Measurements from ENCODE around the gene RAPGEF5.

RAPGEF5 gene

GRCh38 chr7:22216309-22216708, 140.6 kb downstream of the RAPGEF5 start:
- DNase-seq = no peak
- TF ChIP-seq POLR2A (IDR thresholded peaks at IDR 0.05; ENCODE audit: low read length) (no peak), GATA1 (IDR thresholded peaks at IDR 0.05; ENCODE audit: low read depth, low read length) (no peak)

DNA sequence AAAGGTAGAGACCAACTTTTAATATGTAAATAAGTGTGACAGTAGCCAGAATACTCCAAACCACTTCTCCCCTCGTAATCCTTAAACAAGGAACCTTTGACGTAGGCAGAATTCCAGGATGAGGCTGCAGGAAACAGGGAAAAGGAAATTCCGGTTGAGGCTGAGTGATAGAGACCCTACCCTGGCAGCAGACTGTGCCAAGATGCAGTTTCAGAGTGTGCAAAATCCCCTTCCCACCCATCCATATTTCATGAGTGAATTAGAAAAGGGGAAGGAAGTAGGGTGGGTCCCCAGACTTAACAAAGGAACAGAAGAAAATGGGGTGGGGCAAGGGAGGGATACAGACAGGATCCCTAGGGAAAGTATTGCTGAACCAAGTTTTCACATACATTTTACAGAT, 143.0 kb downstream of the RAPGEF5 start:
- TF ChIP-seq GATA1 (IDR thresholded peaks at IDR 0.05; ENCODE audit: low read depth, low read length) (no peak), POLR2A (IDR thresholded peaks at IDR 0.05; ENCODE audit: low read length) (no peak)
- DNase-seq = no peak

DNA sequence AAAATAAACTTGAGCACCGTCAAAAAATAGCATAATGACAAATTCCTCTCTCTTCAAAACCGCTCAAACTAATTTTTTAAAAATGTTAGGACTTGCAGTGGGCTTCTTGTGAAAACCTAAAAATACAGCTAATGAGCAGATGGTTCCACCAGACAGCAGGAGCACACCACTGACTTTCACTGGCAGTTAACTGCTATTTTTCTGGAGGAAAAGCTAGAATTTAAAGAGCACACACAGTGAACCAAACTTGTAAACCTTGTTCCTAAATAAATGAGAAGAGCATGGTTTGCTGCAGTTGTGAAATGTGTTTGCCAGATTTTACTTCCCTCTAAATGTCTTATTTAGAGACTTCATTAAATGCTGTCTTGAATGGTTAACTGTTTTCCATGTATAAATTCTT, 143.9 kb downstream of the RAPGEF5 start:
- no peak for DNase-seq
- TF ChIP-seq POLR2A (IDR thresholded peaks at IDR 0.05; ENCODE audit: low read length) = no peak
- no peak for TF ChIP-seq GATA1 (IDR thresholded peaks at IDR 0.05; ENCODE audit: low read depth, low read length)

- TF ChIP-seq POLR2A (IDR thresholded peaks at IDR 0.05; ENCODE audit: low read length) = no peak
- TF ChIP-seq GATA1 (IDR thresholded peaks at IDR 0.05; ENCODE audit: low read depth, low read length) = no peak
- no peak for DNase-seq
These were observed 146.0 kb downstream of the RAPGEF5 start for GRCh38 chr7:22210967-22211366.

DNA sequence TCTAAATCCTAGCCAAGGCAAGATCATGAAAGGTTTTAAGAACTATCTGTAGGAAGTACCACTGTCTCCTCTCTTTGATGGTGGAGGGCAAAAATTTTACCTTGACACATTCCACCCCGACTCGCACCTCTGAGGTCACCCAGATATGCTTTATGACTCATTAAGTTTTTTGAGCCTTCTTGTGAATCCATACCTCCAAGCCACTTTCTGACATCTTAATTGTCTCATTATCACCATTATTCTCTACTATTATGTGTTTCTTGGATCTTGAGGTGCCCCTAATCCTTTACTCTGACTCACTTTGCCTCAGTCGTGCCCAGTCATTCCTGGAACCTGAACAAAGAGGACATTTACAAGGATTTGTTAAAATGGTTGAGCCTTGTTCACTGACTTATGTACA, 146.6 kb downstream of the RAPGEF5 start:
- DNase-seq = no peak

GRCh38 chr7:22208799-22209198, 148.2 kb downstream of the RAPGEF5 start:
- no peak for DNase-seq
- TF ChIP-seq POLR2A (IDR thresholded peaks at IDR 0.05; ENCODE audit: low read length) (no peak), GATA1 (IDR thresholded peaks at IDR 0.05; ENCODE audit: low read depth, low read length) (no peak)

More for the DNA sequence above, 146.6 kb downstream of the RAPGEF5 start:
- no peak for TF ChIP-seq GATA1 (IDR thresholded peaks at IDR 0.05; ENCODE audit: low read depth, low read length)
- no peak for TF ChIP-seq POLR2A (IDR thresholded peaks at IDR 0.05; ENCODE audit: low read length)

DNA sequence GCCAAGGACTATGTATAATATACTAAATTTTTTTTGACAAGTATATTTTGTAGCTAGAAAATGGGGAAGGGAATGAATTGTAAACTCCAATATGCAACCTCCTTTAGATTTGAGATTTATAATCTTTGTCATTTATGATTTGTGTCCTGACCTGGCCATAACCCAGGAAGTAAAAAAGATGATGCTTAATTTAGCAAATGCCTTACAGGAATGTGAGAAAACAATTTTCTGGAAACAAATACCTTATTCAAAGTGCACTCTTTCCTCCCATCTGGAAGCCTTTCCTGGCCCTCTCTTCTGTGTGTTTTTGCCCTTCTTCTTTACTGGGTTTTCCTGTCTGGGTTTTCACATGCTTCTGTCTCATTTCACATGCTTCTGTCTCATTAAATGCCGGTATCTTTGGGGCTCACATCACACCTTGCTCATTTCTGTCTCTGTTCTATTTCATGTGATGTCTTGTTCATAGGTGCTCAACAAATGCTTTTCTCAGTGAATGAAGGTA, 149.2 kb downstream of the RAPGEF5 start:
- TF ChIP-seq GATA1 (IDR thresholded peaks at IDR 0.05; ENCODE audit: low read depth, low read length) (no peak), POLR2A (IDR thresholded peaks at IDR 0.05; ENCODE audit: low read length) (no peak)
- DNase-seq = no peak

GRCh38 chr7:22205631-22206030, 151.3 kb downstream of the RAPGEF5 start:
- DNase-seq = no peak
- TF ChIP-seq POLR2A (IDR thresholded peaks at IDR 0.05; ENCODE audit: low read length) = no peak
- no peak for TF ChIP-seq GATA1 (IDR thresholded peaks at IDR 0.05; ENCODE audit: low read depth, low read length)

- DNase-seq = no peak
- TF ChIP-seq GATA1 (IDR thresholded peaks at IDR 0.05; ENCODE audit: low read depth, low read length) (no peak), POLR2A (IDR thresholded peaks at IDR 0.05; ENCODE audit: low read length) (no peak)
These were observed 152.6 kb downstream of the RAPGEF5 start for GRCh38 chr7:22204312-22204711.

- TF ChIP-seq POLR2A (IDR thresholded peaks at IDR 0.05; ENCODE audit: low read length) (no peak), GATA1 (IDR thresholded peaks at IDR 0.05; ENCODE audit: low read depth, low read length) (no peak)
- DNase-seq = peak; percentile 30 to 33
These were observed 154.8 kb downstream of the RAPGEF5 start for GRCh38 chr7:22202141-22202540.

DNA sequence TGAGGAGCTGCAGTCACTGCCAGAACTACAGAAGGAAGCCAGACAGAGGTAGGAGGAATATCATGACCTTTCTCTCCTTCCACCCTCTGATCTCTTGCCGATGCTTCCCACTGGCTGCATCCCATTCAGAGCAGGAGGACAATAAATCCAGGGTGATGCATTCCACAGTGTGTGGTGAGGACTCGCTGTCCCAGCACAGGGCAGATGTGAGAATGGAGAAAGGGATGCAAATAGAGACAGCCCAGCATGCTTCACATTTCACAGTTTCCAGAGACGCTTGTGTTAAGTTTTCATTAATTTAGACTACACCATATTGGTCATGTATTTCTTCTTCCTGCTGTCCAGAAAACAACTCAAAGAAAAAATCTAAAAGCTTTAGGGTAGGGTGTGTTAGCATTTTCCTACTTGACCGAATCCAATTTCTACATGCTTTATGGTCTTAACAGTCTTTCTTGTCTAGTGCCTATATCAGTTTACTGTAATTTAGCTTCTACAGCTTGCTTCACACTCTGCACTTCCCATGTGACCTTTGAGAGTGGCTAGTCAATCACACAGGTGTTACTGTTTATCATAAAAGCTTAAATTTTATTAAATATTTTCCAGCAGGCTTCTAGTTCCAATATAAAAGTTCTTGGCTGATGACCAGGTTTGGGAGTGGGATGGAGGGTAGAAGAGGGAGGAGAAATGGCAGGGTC, 155.6 kb downstream of the RAPGEF5 start:
- TF ChIP-seq POLR2A (IDR thresholded peaks at IDR 0.05; ENCODE audit: low read length) (no peak), GATA1 (IDR thresholded peaks at IDR 0.05; ENCODE audit: low read depth, low read length) (no peak)
- no peak for DNase-seq

GRCh38 chr7:22200777-22201176, 156.2 kb downstream of the RAPGEF5 start:
- TF ChIP-seq GATA1 (IDR thresholded peaks at IDR 0.05; ENCODE audit: low read depth, low read length) (no peak), POLR2A (IDR thresholded peaks at IDR 0.05; ENCODE audit: low read length) (no peak)
- no peak for DNase-seq

DNA sequence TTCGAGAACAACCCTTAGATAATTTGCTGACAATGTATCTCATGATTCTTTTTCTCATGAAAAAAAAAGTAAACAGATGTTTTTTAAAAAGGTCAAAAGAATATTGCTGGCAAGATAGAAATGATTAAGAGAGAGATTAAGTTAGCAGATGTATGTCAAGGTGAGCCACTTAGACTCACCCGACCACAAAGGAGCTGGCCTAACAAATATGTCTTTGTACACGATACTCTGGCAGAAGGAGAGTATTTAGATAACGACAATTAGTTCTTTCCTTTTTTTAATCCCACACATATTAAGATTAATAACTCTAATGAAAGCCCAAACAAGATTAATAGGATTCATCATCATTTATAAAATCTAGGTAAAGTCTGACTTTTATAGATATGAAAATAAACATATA, 156.7 kb downstream of the RAPGEF5 start:
- no peak for DNase-seq
- TF ChIP-seq POLR2A (IDR thresholded peaks at IDR 0.05; ENCODE audit: low read length) (no peak), GATA1 (IDR thresholded peaks at IDR 0.05; ENCODE audit: low read depth, low read length) (no peak)

DNA sequence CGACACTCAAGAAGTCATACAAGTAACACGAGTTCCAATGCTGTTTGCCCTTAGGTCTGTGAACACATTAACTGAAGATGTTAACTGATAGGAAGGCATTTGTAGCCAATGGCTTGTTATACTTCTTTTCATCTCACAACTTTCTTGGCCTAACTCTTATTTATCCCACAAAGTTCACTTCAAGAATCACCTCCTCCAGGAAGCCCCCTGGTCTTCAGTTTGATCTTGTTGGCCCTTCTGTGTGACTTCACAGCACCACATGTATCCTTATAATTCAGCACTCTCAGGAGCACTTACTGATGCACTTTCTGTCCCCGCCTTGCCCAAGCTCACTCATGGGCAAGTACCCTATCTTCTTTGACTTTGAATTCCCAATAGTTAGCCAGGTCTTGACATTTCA, 159.6 kb downstream of the RAPGEF5 start:
- no peak for DNase-seq
- TF ChIP-seq GATA1 (IDR thresholded peaks at IDR 0.05; ENCODE audit: low read depth, low read length) (no peak), POLR2A (IDR thresholded peaks at IDR 0.05; ENCODE audit: low read length) (no peak)

DNA sequence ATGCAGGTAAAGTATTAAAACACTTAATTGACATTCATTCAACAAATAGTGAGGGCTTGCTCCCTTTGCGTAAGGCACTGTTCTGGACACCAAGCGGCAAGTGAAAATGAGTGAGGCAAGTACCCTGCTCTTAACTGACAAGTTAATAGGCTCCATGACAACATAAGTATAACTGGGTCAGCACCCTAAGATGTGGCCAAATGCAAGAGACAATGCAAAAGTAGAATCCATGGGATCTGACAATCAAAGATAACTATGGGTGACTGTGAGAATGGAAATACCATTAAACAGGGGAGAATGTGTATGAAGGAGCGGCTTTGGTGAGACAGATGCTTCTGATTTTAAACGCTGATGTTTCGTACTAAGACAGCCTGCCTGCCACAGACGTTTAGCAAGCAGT, 160.5 kb downstream of the RAPGEF5 start:
- TF ChIP-seq POLR2A (IDR thresholded peaks at IDR 0.05; ENCODE audit: low read length) (no peak), GATA1 (IDR thresholded peaks at IDR 0.05; ENCODE audit: low read depth, low read length) (no peak)
- DNase-seq = no peak

Measured in erythroblast (primary cell).